CMK (cell line): ENCODE results near the gene EBF3.
"Not testable (repeated sequence)": the region's sequence is repeated elsewhere in the genome, so short reads cannot be mapped to it uniquely, and the experiment has no call there.

ENCODE experiments used
- DNase-seq: peaks from one replicate; pipeline ENCODE4 v3.0.0-alpha.2; 2010; ENCODE audit warnings: low read depth

Gene EBF3

DNA sequence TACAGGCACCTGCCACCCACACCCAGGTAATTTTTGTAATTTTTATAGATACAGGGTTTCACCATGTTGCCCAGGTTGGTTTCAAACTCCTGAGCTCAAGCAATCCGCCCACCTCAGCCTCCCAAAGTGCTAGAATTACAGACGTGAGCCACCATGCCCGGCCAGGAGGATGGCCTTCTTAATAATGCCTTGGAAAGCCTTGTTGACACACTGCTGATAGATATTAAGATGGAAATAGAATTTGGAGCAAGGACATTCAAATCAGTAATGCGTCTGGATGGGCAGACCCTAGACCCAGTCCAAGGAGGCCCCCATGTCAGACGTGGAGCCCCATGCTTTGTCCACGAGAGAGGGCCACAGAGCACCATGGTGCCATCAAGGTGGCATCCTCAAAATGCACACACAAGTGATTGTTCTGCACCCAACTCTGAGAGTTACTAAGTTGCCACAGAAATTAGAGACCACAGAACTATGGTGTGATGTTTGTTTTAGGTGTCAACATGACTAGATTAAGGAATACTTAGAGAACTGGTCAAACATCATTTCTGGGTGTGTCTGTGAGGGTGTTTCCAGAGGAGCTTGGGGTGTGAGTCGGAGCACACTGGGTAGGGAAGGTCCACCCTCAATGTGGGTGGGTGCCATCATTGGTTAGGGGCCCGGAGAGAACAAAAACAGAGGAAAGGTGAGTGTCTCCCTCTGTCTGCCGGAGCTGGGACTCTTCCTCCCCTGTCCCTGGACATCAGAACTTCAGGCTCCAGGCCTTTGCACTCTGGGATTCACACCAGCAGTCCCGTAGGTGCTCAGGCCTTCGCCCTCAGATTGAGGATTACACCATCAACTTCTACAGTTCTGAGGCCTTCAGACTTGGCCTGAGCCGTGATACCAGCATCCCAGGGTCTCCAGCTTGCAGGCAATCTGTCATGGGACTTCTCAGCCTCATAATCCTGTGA lies 34.5 kb downstream of the EBF3 start:
- no peak for DNase-seq

DNA sequence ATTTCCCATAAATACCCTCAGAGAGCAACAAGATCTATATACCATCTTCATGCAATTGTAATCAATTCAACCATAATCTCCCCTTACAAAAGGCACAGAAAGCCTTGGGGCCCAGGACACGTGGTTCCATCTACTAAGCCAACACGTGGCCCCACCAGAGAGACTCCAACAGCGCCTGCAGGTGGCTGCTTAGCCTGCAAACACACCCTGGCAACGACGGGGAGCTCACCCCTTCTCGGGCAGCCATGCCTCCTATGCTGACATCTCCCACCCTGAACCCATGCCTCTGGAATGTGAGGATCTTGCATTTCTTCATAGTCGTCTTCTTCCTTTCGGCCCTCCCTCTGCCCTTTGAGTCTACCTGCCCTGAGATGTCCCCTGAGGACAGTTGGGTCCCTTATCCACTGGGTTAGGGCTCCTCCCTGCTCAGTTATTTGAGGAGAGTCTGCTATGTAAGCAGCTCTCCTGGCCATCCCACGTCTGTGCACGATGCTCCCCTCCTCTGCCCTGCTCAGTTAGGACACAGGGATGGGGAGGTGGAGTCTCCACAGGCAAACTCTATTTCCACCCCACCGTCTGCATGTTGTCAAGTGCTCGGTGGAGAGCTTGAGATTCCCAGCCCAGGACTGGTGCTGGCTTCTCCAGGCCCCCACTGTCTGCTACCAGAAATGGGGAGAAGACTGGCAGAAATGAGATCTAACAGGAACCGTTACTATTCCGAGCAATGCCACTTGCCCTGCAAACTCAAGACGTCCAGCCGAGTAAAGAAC lies 36.5 kb downstream of the EBF3 start:
- no peak for DNase-seq

DNA sequence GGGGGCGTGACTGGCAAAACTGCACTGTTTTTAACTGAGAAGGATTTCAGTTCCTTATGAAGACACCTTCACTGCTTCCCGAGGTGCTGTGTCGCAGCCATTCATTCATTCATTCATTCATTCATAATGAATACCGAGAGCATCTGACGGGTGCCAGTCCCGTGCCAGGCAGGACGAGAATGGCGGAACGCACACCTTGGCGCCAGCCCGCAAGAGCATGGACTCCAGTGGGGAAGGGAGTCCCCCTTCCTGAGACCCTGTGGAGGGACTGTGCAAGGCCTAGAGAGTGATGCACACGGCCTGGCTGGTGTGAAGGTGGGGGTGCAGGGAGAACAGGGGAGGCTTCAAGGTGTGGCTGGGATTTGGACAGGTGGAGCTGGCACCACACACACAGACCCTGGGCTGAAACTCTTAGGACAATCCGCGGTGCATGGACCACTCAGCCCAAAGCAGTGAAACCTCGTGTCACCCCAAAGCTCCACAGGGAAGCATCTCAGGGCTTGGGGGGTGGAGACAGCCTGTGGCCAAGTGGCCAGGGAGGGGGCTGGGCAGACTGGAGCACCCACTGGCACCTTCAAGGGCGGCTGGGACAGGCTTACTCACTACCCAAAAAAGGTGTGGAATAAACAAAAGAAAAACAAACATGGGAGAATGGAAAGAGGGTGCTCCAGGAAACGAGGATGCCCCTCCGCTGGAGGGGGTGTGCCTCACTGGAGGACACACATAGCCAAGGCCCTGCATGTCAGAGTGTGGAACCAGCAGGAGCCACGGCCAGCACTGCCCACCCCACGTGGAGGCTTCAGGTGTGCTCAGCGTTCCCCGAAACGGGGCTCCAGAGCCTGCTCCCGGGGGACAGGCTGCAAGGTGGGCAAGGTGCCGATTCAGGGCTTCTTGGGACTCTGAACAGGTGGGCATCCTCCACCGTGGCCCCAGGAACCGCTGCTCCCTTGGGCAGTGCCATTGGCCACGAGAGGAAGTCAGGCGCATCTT lies 37.7 kb downstream of the EBF3 start:
- no peak for DNase-seq

DNA sequence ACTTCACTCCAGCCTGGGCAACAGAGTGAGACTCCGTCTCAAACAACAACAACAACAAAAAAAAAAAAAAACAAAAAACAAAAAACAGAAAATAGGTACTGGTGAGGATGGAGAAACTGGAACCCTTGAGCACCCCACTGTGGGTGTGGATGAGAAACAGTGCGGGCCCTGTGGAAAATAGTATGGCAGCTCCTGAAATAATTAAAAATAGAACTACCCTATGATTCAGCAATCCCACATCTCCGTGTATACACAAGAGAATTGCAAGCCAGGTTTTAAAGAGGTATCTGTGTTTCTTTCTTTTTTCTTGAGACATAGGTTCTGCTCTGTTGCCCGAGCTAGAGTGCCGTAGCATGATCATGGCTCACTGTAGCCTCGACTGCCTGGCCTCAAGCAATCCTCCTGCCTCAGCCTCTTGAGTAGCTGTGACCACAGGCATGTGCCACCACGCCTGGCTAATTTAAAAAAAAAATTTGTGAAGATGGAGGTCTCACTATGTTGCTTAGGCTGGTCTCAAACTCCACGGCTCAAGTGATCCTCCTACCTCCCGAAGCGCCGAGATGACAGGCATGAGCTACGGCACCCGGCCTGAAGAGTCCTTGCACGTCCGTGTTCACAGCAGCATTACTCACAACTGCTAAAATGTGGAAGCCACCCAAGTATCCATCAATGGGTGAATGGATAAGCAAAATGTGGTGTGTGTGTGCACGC lies 39.5 kb downstream of the EBF3 start:
- DNase-seq = no peak

DNA sequence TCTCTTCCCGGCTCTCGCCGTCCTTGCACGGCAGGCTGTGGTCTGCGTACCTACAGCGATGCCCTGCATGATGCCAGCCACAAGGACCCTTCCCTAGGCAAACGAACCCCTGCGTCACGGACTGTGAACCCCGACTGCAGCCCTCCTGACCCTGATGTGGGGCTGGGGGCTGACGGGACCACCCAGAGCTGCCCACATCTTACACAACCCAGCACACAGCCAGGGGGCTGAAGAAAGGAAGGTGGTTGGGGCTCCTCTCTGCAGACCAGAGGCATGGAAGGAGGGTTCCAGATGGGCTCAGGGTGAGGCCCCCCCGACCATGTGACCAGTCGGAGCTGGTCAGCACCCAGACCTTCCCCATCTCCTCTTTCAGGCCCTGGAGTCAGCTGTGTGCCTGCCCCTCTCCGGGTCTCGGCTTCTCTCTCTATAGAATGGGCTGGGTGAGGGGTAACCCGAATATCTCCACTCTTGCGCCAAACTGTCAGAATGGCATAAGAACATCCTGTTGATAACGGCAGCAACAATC lies 41.4 kb downstream of the EBF3 start:
- no peak for DNase-seq

DNA sequence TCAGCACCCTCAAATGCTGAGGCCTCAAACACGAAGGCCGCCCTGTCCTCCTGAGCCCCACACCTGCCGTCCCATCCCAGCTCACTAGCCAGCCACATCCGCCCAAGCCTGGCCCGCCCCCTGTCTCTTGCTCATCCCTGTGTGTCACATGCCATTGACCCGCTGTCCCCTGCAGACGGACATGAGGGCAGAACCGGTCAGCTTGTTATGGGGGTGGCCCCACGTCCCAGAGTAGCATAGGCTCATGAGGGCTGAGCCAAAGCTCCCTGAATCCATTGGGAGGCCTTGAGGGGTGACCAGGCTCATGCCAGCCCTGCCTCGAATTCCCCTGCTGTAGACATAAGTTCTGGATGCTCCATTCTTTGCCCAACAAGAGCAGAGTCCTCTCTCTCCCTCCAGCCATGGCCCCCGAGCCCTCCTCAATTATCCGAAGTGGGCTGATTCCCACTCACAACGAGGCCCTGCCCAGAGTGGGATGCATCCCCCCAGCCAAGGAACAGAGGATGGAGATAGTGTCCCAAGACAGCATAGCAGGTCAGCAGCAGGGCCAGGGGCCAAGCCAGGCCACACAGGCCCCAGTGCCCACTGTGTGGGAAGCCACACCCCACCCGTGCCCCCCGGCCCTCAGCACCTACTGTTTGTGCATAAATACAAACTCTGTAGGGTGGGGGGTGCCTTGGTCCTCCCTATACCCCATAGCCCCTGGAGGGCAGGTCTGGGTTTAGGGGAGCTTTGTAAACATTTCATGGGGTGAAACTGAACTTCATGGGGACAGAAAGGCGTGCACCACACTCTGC lies 42.1 kb downstream of the EBF3 start:
- DNase-seq = no peak

DNA sequence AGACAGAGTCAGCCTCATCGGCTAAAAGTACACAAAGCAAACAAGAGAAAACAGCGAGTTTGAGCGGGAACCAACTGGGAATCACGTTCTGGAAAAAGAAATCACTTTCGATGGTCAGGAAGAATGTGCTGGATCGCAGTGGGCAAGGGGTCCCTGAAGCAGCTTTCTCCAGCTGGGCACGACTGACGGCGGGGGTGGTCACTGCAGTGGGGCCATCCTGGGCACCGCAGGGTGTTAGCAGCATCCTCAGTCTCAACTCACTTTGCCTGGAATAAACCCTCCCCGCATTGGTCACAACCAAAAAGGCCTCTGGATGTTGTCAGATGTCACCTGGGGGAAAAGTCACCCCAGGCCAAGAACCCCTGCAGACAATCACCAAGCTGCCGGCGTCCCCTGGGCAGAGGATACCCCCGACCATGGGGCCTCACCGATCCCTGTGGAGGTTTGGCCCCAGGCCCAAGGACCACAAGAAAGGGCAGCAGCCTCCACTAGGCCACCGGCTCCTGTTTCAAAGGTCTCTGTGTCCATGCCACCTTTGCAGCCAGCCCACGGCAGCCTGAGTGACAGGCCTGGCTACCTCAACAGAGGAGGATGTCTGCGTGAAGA lies 42.9 kb downstream of the EBF3 start:
- DNase-seq = no peak

DNA sequence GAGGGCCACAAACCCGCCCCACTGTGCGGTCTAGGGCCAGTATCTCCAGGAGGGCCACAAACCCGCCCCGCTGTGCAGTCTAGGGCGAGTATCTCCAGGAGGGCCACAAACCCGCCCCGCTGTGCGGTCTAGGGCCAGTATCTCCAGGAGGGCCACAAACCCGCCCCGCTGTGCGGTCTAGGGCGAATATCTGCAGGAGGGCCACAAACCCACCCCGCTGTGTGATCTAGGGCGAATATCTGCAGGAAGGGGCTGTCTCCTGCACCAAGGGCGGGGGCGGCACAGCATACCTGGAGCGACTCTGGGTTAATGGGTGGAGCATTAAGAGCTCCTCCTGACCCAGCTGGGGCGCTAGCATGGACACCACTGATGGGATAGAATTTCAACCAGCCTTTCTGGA lies 43.9 kb downstream of the EBF3 start:
- DNase-seq = not testable (repeated sequence)

DNA sequence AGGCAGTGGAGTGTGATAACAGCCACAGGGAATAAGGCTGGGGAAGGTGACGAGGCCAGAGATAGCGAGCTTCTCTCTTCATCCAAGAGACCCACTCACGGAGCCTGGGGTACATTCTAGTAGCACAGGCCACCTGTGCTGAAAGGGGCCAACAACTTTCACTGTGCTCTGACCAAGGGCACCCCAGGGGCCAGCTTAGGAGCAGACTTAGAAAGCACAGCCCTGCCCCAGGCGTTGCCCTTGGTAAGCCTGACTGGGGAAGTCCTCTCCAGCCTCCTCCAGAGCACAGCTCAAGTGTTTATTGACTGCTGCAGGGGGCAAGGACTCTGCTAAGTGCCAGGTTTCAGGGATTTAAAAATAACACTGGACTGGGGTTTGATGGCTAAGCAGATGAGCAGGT lies 44.7 kb downstream of the EBF3 start:
- DNase-seq = no peak

DNA sequence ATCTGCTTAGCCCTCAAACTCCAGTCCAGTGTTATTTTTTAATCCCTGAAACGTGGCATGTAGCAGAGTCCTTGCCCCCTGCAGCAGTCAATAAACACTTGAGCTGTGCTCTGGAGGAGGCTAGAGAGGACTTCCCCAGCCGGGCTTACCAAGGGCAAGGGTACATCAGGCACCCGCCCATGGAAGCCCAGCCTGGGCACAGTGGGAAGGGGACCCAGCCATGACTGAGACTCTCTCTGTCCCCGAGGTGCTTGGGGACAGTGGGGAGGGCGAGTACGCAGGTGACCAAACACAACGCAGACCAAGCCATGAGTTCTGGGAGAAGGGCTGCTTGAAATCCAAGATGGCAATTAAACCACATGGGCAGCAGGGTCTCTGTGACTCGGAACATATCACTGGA lies 45.2 kb downstream of the EBF3 start:
- no peak for DNase-seq

DNA sequence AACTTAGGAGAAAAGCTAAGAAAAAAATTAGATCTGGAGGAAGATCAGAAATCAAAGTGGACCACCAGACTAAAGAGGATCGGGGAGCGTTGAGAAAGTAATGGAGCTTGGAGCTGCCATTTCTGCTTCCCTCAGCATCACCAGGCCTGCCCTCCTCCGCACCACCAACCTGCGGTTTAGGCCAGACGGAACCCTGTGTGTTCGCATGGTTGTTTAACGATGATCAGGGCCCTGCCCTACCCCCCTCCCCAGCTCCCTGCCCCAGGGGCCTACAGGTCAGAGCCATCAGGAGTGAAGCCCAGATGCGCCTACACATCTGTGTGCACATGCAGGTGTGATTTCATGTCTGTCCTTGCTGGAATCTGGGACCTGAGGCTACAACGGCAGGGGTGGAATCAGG lies 45.7 kb downstream of the EBF3 start:
- no peak for DNase-seq

DNA sequence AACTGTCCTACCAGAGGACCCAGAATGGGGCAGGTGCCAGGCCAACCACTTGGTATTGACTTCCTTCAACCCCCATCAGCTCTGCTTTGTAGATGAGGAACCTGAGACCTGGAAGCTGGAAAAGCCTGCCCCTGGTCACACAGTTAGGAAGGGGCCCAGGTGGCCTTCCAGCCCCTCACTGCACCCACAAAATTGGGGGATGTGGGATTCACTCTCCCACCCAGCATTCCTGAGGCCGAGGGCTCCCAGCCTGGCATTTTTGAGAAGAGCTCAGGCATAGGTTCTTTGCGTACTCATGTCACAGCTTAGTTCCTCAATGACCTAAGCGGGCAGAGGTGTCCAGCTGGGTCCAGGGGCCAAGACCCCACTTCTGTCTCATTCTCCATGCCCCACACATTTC lies 46.1 kb downstream of the EBF3 start:
- no peak for DNase-seq

DNA sequence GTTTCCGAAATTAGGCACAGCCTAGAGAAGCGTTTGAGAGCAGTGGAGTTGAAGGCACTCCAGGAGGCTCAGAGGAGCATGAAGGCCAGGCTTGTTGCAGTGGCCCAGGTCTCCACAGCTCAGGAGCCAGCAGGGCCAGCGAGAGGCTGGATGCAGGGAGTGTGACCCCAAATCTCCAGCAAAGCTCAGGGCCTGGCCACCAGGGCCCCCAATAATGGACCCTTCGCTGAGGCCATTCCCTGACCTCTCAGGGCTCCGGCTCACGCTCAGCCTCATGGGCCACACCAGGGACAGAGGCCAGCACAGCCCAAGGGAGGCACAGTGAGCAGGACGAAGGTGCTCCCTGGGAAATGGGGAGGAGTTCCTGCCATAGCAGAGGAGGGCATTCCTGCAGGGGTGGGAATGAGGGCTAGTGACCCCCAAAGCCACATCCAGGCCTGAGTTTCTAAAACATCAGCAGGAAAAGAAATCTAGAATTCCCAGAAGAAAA lies 47.5 kb downstream of the EBF3 start:
- DNase-seq = no peak

DNA sequence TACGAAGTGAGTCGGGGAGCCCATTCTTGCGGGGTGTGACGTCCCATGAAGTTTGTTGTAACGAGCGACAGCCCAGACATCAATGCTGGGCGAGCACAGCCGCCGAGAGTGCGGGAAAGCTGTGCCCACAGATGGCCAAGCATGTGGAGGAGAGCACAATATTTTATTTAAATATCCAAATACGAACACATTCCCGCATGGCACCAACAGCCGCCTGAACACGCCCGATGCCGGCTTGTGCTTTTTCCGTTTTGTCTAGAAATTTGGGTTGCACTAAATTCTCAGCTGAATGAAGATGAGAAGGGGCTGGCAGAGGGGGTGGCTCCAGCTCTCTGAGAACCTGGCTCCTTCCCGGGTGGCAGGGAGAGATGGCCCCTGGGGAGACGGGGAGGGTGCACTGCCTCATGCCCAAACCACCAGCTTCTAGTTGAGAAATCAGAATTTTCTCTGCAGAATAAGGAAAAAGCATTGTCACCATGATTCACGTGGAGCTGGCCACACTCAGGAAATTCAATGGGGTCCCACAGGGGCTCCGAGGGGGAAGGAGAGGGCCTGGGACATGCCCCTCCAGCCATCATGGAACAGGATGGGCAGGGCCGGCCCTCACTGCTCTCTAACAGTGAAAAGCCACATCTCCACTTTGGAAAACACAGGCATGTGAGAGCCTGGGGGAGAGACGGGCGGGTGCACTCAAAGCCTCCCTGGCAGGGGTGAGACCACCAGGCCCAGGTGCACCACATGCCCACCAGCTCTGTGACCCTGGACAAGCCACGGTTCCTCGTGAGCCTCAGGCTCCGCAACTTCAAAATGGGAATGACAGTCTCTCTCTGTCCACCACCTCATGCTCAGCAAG lies 48.3 kb downstream of the EBF3 start:
- no peak for DNase-seq

DNA sequence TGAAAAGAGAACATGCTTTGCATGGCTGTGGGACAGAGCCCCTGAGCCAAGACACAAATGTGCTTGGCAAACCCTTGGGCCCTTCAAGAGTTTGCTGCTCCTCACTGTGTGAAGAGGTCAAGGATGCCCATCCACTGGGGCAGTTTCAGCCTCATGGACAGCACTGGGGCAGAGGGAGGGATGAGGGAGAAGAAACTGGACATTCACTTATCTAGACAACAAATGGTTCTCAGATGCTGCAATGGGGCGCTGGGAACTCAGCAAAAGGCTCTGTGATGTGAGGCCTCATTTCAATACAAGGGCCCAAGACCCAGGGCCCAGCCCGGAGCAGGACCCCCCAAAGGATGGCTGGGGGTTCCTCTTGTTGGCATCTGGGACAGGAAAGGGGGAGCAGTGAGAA lies 49.1 kb downstream of the EBF3 start:
- DNase-seq = no peak

DNA sequence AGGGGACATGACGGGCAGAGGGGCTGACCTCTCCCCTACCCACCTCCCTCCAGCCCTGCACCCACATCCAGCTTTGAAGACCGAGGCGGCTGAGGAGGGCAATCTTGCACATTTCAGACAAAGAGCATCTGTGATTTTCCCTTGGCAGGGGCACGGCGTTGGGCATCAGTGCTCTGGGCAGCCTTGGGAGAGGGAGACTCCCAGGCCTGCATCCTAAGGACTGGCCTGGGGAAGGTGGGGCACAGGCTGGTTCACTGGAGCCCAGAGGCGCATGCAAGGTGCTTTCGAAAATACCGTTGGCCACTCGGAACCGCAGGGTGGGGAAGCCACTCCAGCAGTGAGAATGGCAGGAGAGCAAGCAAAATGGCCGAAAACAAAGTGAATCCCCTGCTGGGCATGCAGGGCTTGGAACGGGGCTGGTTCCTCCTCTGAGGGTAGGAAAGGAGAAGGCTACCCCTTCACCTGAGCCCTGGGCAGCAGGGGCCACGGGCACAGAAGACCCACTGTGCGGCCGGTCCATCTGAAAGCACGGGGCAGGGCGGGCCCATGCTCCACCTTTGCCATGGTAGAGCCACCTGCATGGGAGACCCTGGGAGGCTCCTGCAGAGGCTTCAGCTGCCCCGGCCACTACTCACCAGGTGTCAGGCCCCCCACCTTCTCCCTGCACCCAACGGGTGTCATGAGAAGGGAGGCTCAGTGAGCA lies 49.8 kb downstream of the EBF3 start:
- DNase-seq = no peak

DNA sequence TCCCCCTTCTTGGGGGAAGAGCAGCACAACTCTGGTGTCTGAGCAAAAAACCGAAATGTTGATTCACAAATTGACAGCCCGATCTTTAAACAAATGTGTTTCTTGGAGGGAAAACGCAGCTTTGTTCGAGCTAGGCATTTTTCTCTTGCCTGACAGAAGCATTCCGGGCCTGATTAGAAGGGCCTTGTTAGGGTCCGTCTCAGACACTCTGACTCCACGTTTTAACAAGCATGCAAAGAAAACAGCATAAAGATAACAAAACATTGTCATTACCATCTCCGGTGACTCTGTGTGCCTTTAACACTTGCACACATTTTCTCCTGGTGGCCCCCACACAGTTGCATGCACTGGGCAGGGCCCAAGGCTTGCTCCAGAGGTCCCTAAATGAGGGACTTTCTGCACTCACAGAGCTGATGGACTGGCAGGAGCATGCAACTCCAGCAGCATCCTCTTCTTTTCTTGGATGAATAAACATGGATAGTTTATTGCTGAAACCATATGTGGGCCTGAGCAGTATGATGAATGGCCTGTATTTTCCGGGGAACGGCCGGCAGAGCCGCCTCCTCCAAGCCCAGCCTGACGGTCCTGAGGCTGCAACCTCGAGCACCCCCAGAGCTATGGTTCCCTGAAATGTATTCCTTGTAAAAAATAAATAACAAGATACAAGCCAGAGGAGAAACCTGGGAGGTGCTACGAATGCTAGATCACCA lies 50.9 kb downstream of the EBF3 start:
- DNase-seq = no peak
